Adipose tissue (tissue), 3 donors: Measurements from ENCODE around the gene NDUFB11. TPM values are rescaled to one million over a fixed set of nuclear protein-coding genes. Genes with fewer than 3 reads are reported as not detected.
"Not testable (repeated sequence)": the region's sequence is repeated elsewhere in the genome, so short reads cannot be mapped to it uniquely, and the experiment has no call there.

Source experiments
- H3K27ac ChIP-seq: one replicate; pipeline ENCODE4 v1.5.1; 2013; ENCODE audit warnings: low read depth, low read length
- WGBS, 3 donors: extraction: QIAGEN DNeasy Blood & Tissue Kit; methylation state at CpG; one replicate each; pipeline ENCODE4 v1.1.7; 2013; 5-methylcytosine and 5-hydroxymethylcytosine counted together
- polyA plus RNA-seq, 3 donors: library from polyadenylated mRNA; stranded (reverse); fragments of 200-250 nt; gene quantifications; one replicate each; pipeline ENCODE4 v1.2.3, GENCODE V29; 2013
- donor health status: healthy with polysubstance abuse.
- donor health status: Bipolar disorder and iron deficiency.
- donor health status: healthy.

NDUFB11 gene
- polyA plus RNA-seq, 3 donors = 70.4 to 97.2 (median 81.8) TPM

GRCh38 chrX:47110936-47111615 is 33.4 kb downstream of the NDUFB11 start:
- WGBS, 3 donors = 93 to 97% (median 96%) methylated on average over 14 to 36 of the region's 40 CpGs
- not testable (repeated sequence) for H3K27ac ChIP-seq

- 75 to 91% (median 82%) methylated on average over 4 of the region's 4 CpGs for WGBS, 3 donors
- no peak overlapping the region for H3K27ac ChIP-seq
Observed at GRCh38 chrX:47101206-47101605, 43.3 kb downstream of the NDUFB11 start.

GRCh38 chrX:47098338-47099094 is 46.0 kb downstream of the NDUFB11 start:
- no peak overlapping the region for H3K27ac ChIP-seq
- WGBS, 3 donors = 77 to 92% (median 90%) methylated on average over 2 of the region's 2 CpGs

- WGBS, 3 donors = 62 to 80% (median 76%) methylated on average over 4 of the region's 4 CpGs
- H3K27ac ChIP-seq = no peak overlapping the region
Observed at GRCh38 chrX:47097018-47097417, 47.5 kb downstream of the NDUFB11 start.

GRCh38 chrX:47093860-47094259 is 50.6 kb downstream of the NDUFB11 start:
- WGBS, 3 donors = 79 to 87% (median 84%) methylated on average over 11 of the region's 11 CpGs
- H3K27ac ChIP-seq = no peak overlapping the region

GRCh38 chrX:47093248-47093647 is 51.3 kb downstream of the NDUFB11 start:
- 2 to 8% (median 6%) methylated on average over 1 of the region's 1 CpG for WGBS, 3 donors
- H3K27ac ChIP-seq = no peak overlapping the region

Other genes with a start within 250 kb of the NDUFB11 start
- 1 to 10 TPM; 1.8 to 4.9 (median 2.5) TPM for gene JADE3, start 232.3 kb downstream of the NDUFB11 start, polyA plus RNA-seq
- 10 to 100 TPM in 1 of 3 donors, 1 to 10 TPM in 2; 6.0 to 10.0 (median 8.1) TPM for gene RGN, start 66.3 kb downstream of the NDUFB11 start, polyA plus RNA-seq
- gene RBM10, start 519 bp upstream of the NDUFB11 start, polyA plus RNA-seq = 10 to 100 TPM; 22.3 to 25.2 (median 22.6) TPM
- gene UBA1, start 49.1 kb upstream of the NDUFB11 start, polyA plus RNA-seq = 100 to 1,000 TPM in 1 of 3 donors, 10 to 100 TPM in 2; 46.3 to 120 (median 80.0) TPM
- gene CDK16, start 74.0 kb upstream of the NDUFB11 start, polyA plus RNA-seq = 10 to 100 TPM; 32.7 to 72.4 (median 47.0) TPM
- 10 to 100 TPM; 14.1 to 27.2 (median 25.6) TPM for gene USP11, start 88.3 kb upstream of the NDUFB11 start, polyA plus RNA-seq
- gene ZNF157, start 225.9 kb upstream of the NDUFB11 start, polyA plus RNA-seq = not detected